ACC112 (cell line): Measurements from ENCODE around the gene NT5DC2.
"Not testable (repeated sequence)": the region's sequence is repeated elsewhere in the genome, so short reads cannot be mapped to it uniquely, and the experiment has no call there.

Source experiments
- H2AFZ ChIP-seq: fragments of 200-600 bp; sonication (generic); one replicate; pipeline ENCODE4 v1.6.0; 2017; ENCODE audit warnings: antibody characterized with exemption, low read length; ENCODE audit not compliant: unreplicated experiment
- H3K27ac ChIP-seq: fragments of 200-600 bp; sonication (generic); 2 replicates; pipeline ENCODE4 v1.5.1; 2014; ENCODE audit warnings: low read depth, mild to moderate bottlenecking, antibody characterized with exemption, low read length, moderate library complexity
- H3K27me3 ChIP-seq: fragments of 200-600 bp; sonication (generic); 2 replicates; pipeline ENCODE4 v1.6.1; 2014; ENCODE audit warnings: mild to moderate bottlenecking, antibody characterized with exemption, low read length, moderate library complexity, mixed read lengths; ENCODE audit not compliant: insufficient read depth
- H3K36me3 ChIP-seq: fragments of 200-600 bp; sonication (generic); 2 replicates; pipeline ENCODE4 v1.6.1; 2016; ENCODE audit warnings: mild to moderate bottlenecking, antibody characterized with exemption, low read length, moderate library complexity, mixed read lengths; ENCODE audit not compliant: insufficient read depth
- H3K4me1 ChIP-seq: fragments of 200-600 bp; sonication (generic); one replicate; pipeline ENCODE4 v1.6.1; 2016; ENCODE audit warnings: low read length, mixed read lengths; ENCODE audit not compliant: insufficient read depth, unreplicated experiment, control insufficient read depth
- H3K4me3 ChIP-seq: fragments of 200-600 bp; sonication (generic); 2 replicates; pipeline ENCODE4 v1.5.1; 2014; ENCODE audit warnings: mild to moderate bottlenecking, low read depth, low read length
- H3K79me2 ChIP-seq: fragments of 200-600 bp; sonication (generic); one replicate; pipeline ENCODE4 v1.6.0; 2016; ENCODE audit warnings: low read length; ENCODE audit not compliant: control insufficient read depth, unreplicated experiment, insufficient read depth

Gene NT5DC2

DNA sequence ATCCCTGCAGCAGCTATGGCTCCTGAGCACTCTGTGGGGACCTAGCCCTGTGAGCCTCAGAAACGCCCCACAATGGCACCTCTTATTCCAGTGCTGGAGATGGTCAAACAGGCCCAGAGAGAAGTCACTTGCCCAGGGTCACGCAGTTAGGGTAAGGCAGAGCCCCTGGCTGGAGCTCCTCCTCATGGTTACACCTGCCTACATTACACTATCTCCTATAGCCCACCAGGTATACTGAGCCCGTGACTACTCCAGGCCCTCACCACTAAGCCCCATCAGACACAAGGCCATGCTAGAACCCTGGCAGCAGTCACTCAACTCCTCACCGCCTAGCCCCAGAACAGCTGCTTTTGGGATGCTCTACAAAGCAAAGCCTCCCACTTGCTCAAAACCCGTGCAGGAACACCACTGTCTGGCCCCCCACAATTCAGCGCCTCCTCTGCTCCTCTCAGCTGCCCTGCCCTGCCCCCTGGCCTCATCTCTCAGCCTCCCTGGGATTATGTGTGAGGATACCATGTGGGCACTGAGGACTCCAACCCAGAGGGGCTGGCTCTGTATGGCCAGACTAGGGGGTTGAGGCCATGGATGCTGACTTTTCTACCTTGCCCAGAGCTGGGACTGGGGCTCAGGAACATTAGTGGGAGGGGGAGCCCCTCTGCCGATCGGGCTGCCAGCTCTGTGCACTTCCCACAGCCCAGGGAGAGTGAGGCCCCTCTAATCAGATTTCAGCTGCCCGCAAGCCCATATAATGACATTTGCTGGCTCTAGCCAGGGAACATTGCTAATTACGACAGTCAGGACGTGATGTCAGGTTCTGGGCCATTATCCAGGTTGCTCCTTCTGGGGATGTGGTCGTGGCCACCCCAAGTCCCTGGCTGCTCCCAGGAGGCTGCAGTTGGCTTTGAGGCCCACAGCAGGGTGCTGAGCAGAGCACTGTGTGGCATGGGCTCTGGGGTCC, 4.0 kb downstream of the NT5DC2 start:
- H3K27me3 ChIP-seq, result no peaks in the 10 kb centered on the region
- no peak overlapping the region for H2AFZ ChIP-seq
- no peak overlapping the region for H3K4me3 ChIP-seq
- peaks cover 42% of the 10 kb centered on the region for H3K79me2 ChIP-seq
- peaks cover 36% of the 10 kb centered on the region for H3K4me1 ChIP-seq
- no peak overlapping the region for H3K27ac ChIP-seq
- H3K36me3 ChIP-seq, result peaks cover 5% of the 10 kb centered on the region; the same call in 1 of the 2 replicates

DNA sequence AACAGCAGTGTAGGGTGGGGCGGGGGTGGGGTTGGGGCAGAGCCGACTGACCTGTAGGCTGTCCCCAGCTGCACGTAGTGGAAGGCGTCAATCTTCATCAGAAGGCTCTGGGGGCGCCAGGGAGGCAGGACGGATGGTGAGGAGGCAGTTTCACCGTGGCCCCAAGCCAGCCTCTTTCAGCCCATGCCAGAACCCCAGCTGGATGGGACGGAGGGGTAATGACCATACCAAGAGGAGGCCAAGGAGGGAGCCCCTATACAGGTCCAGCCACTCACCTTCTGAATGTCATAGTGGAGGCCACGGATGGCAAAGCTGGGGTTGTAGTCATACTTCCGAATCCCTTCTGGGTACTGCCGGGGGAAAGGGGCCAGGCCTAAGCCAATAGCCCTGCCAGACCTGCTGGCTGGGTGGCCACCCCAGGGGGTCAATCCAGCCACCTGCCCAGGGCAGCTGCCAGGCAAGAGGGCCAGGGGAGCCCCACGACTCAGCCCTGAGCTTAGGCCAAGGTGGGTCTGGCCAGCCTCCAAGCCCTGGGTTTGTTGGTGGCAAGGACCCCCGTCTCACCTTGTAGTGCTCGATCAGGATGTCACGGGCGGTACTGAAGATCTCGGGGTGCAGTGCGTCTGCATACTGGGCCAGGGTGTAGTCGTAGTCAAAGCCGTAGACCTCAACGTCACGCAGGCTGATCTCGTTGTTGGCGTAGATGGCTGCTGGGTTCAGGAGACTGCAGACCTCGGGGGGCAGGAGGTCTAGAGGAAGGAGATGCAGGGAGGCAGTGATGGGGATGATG, 4.9 kb downstream of the NT5DC2 start:
- no peak overlapping the region for H2AFZ ChIP-seq
- H3K27ac ChIP-seq, result no peak overlapping the region
- peaks cover 36% of the 10 kb centered on the region for H3K4me1 ChIP-seq
- no peaks in the 10 kb centered on the region for H3K27me3 ChIP-seq
- H3K36me3 ChIP-seq, result peaks cover 5% of the 10 kb centered on the region; the same call in 1 of the 2 replicates
- no peak overlapping the region for H3K4me3 ChIP-seq
- H3K79me2 ChIP-seq, result peaks cover 42% of the 10 kb centered on the region

DNA sequence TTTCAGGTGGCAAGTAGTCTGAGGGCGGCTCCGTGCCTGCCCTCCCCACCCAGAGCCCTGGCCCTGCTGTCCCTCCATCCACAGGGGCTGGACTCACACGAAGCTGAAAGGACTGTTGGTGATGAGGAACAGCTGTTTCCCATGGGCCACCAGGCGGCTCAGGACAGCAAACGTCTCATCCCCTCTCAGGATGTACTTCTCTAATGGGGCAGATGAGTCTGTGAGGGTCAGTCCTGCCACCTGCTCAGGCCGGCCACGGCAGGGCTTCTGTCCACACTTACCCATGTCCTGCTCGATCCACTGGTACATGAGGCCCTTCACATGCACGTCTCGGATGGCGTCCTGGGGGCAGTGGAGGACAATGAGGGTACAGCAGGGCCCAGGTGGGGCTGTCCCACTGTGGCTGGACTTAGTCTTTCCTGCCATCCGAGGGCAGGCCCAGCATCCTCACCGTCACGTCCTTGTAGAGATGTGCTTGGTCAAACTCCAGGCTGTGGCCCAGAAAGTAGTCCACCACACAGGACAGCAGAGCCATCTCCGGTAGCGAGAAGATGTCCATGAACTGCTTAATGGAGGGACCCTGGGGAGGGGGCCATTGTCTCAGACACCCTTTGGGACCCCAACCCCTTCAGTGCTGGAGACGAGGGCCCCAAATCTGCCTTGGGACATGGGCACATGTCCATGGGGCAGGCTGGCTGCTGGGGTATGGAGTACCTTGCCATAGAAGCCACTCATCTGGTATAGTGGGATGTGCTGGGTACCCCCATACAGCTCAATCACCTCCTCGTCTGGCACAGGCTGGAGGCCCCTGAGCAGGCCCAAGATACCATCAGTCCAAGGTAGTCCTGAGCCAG, 5.7 kb downstream of the NT5DC2 start:
- H3K27ac ChIP-seq, result no peak overlapping the region

GRCh38 chr3:52527039-52527731, 6.5 kb downstream of the NT5DC2 start:
- Histone ChIP-seq H3K4me3 (no peak overlapping the region), H3K27me3 (no peaks in the 10 kb centered on the region), H2AFZ (no peak overlapping the region), H3K4me1 (peaks cover 33% of the 10 kb centered on the region), H3K79me2 (peaks cover 33% of the 10 kb centered on the region), H3K27ac (no peak overlapping the region), H3K36me3 (peaks cover 5% of the 10 kb centered on the region; the same call in 1 of the 2 replicates)

More for the DNA sequence above, 5.7 kb downstream of the NT5DC2 start:
- Histone ChIP-seq H2AFZ (no peak overlapping the region), H3K27me3 (no peaks in the 10 kb centered on the region), H3K4me1 (peaks cover 36% of the 10 kb centered on the region), H3K4me3 (no peak overlapping the region), H3K79me2 (peaks cover 41% of the 10 kb centered on the region), H3K36me3 (peaks cover 5% of the 10 kb centered on the region; the same call in 1 of the 2 replicates)

DNA sequence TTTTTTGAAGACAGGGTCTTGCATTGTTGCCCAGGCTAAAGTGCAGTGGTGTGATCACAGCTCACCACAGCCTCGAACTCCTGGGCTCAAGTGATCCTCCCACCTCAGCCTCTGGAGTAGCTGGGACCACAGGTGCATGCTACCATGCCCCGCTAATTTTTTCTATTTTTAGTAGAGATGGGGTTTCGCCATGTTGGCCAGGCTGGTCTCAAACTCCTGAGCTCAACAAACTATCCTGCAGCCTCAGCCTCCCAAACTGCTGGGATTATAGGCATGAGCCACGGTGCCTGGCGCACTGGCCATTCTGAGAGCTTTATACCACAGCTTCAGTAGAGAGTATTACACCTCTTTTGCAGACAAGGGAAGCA, 7.0 kb downstream of the NT5DC2 start:
- Histone ChIP-seq H3K4me1 (peaks cover 27% of the 10 kb centered on the region), H3K79me2 (peaks cover 27% of the 10 kb centered on the region)
- H3K4me3 ChIP-seq, H3K36me3 ChIP-seq, H3K27ac ChIP-seq, H2AFZ ChIP-seq, H3K27me3 ChIP-seq: not testable (repeated sequence)

GRCh38 chr3:52525680-52526561, 7.7 kb downstream of the NT5DC2 start:
- no peak overlapping the region for H2AFZ ChIP-seq
- H3K79me2 ChIP-seq, result peaks cover 20% of the 10 kb centered on the region
- H3K4me1 ChIP-seq, result peaks cover 20% of the 10 kb centered on the region
- H3K4me3 ChIP-seq, result no peak overlapping the region
- no peaks in the 10 kb centered on the region for H3K27me3 ChIP-seq
- H3K36me3 ChIP-seq, result peaks cover 5% of the 10 kb centered on the region; the same call in 1 of the 2 replicates
- H3K27ac ChIP-seq, result no peak overlapping the region

DNA sequence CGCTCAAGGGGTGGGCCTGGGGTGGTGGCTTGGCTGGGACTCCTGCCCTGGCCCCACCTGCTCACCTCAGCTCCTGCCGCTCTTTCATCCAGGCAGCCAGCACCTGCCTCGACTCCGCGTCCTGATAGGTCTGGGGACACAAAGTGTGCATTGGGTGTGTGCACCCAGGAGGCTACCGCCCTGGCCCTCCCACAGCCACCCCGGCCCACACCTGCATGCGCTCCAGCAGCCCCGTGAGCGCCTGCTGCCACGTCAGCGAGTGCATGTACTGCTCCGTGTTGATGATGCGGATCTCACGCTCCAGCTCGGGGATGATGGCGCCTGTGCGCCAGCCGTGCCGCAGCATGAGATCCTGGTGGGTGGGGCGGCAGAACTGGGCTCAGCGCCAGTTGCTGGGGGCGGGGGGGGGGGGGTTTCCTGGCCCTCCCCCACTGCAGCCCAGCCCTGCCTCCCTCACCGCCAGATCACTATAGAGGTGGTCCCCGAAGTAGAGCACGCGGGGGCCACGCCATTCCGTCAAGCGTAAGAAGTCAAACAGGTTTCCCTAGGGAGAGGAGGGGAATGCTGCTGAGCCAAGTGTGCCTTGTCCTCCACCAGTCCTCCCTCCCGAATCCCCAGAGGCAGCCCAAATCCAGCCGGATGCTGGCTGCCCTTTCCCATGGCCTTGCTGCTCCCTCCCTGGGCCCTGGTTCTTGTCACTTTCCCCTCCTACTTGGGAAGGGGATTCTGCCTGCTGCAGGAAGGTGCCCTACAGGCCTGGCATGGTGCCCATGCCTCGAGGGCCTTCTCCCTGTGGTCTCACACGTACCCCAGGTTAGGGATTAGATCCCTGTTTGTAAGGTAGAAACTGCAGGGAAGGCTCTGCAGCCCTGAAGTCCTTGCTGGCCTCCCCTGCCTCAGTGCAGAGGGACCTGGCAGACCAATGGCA, 8.6 kb downstream of the NT5DC2 start:
- peaks cover 5% of the 10 kb centered on the region; the same call in 1 of the 2 replicates for H3K36me3 ChIP-seq
- H3K27ac ChIP-seq, result no peak overlapping the region
- no peaks in the 10 kb centered on the region for H3K27me3 ChIP-seq
- peaks cover 11% of the 10 kb centered on the region for H3K79me2 ChIP-seq
- peaks cover 13% of the 10 kb centered on the region for H3K4me1 ChIP-seq
- no peak overlapping the region for H3K4me3 ChIP-seq
- H2AFZ ChIP-seq, result no peak overlapping the region

GRCh38 chr3:52524258-52524751, 9.4 kb downstream of the NT5DC2 start:
- H3K4me3 ChIP-seq, result no peak overlapping the region
- H3K4me1 ChIP-seq, result peaks cover 8% of the 10 kb centered on the region
- no peaks in the 10 kb centered on the region for H3K27me3 ChIP-seq
- no peak overlapping the region for H2AFZ ChIP-seq
- H3K27ac ChIP-seq, result no peak overlapping the region
- H3K79me2 ChIP-seq, result peaks cover 6% of the 10 kb centered on the region
- H3K36me3 ChIP-seq, result peaks cover 5% of the 10 kb centered on the region; the same call in 1 of the 2 replicates
